NCI-H69 (cell line): ENCODE data around the gene ABCC9.

Experiments
- DNase-seq: peaks from one replicate; lab custom pipeline; 2025; lab: John Stamatoyannopoulos, UW

ABCC9 gene

GRCh38 chr12:21940549-21941505, at the start of gene ABCC9:
Gene ABCC9, minus strand, starts transcription at chr12:21941426. Its CDS starts 4,752 bp downstream, at chr12:21936674.
- DNase-seq, result no peak

- DNase-seq, result peak; percentile 5
Measured at GRCh38 chr12:21989819-21990412, 48.7 kb upstream of the ABCC9 start.

- no peak for DNase-seq
Measured at GRCh38 chr12:21988619-21989018, 47.4 kb upstream of the ABCC9 start.

- DNase-seq, result no peak
Measured at GRCh38 chr12:21987755-21988154, 46.5 kb upstream of the ABCC9 start.

- no peak for DNase-seq
Measured at GRCh38 chr12:21985155-21985554, 43.9 kb upstream of the ABCC9 start.

GRCh38 chr12:21984375-21984774, 43.1 kb upstream of the ABCC9 start:
- DNase-seq, result no peak

- DNase-seq, result no peak
Measured at GRCh38 chr12:21983095-21983494, 41.9 kb upstream of the ABCC9 start.

GRCh38 chr12:21980544-21980943, 39.3 kb upstream of the ABCC9 start:
- no peak for DNase-seq

GRCh38 chr12:21975293-21975692, 34.1 kb upstream of the ABCC9 start:
- DNase-seq, result no peak

GRCh38 chr12:21973221-21973620, 32.0 kb upstream of the ABCC9 start:
- no peak for DNase-seq

GRCh38 chr12:21972055-21972454, 30.8 kb upstream of the ABCC9 start:
- DNase-seq, result no peak

GRCh38 chr12:21971344-21971743, 30.1 kb upstream of the ABCC9 start:
- no peak for DNase-seq

GRCh38 chr12:21962821-21963220, 21.6 kb upstream of the ABCC9 start:
- DNase-seq, result no peak

GRCh38 chr12:21962236-21962635, 21.0 kb upstream of the ABCC9 start:
- no peak for DNase-seq

GRCh38 chr12:21950649-21951048, 9.4 kb upstream of the ABCC9 start:
- DNase-seq, result no peak

- no peak for DNase-seq
Measured at GRCh38 chr12:21949036-21949435, 7.8 kb upstream of the ABCC9 start.

GRCh38 chr12:21946983-21947382, 5.8 kb upstream of the ABCC9 start:
- no peak for DNase-seq

- DNase-seq, result no peak
Measured at GRCh38 chr12:21945002-21945401, 3.8 kb upstream of the ABCC9 start.

GRCh38 chr12:21942377-21942703, 1.1 kb upstream of the ABCC9 start:
- DNase-seq, result no peak

- DNase-seq, result no peak
Measured at GRCh38 chr12:21941506-21942376, 515 bp upstream of the ABCC9 start.

GRCh38 chr12:21939435-21939834, 1.8 kb downstream of the ABCC9 start:
- DNase-seq, result peak; percentile 0

GRCh38 chr12:21938879-21939278, 2.3 kb downstream of the ABCC9 start:
- DNase-seq, result no peak

GRCh38 chr12:21934173-21934572, 7.1 kb downstream of the ABCC9 start:
- no peak for DNase-seq
